Caco-2 (cell line): ENCODE data around the gene STK35. TPM values are rescaled to one million over a fixed set of nuclear protein-coding genes. Genes with fewer than 3 reads are reported as not detected.

Experiments
- BruUV-seq: library from RNA; stranded (reverse); fragments of 400-500 nt; replicated peaks from 2 replicates; lab custom pipeline; 2021; lab: Mats Ljungman, UMichigan
- CTCF ChIA-PET: fragments of 300-600 bp; sonication (Branson Sonifier 250); formaldehyde crosslinking; loops from one replicate; lab custom pipeline; 2022; ENCODE audit warnings: antibody characterized with exemption; lab: Charles Lee
- POLR2A ChIA-PET: fragments of 300-600 bp; sonication (Branson Sonifier 250); formaldehyde crosslinking; loops from one replicate; lab custom pipeline; 2022; ENCODE audit warnings: antibody characterized with exemption; lab: Charles Lee
- DNase-seq, 2 experiments: peaks; one replicate each; pipeline versions ENCODE4 v3.0.0 to v3.0.0-alpha.2; 2020 to 2022
- H3K27me3 ChIP-seq: replicated peaks from 2 replicates; pipeline ENCODE4 v1.6.0; 2011; ENCODE audit warnings: low read length; ENCODE audit not compliant: control insufficient read depth, insufficient read depth
- H3K36me3 ChIP-seq: 2 replicates; pipeline ENCODE4 v1.5.1; 2011; ENCODE audit warnings: low read length; ENCODE audit not compliant: control insufficient read depth, insufficient read depth
- H3K4me1 ChIP-seq: fragments of 250-450 bp; sonication (Bioruptor Pico); 2 replicates; pipeline ENCODE4 v1.5.1; 2020; ENCODE audit warnings: mild to moderate bottlenecking
- H3K4me3 ChIP-seq: 2 replicates; pipeline ENCODE4 v1.5.1; 2011; ENCODE audit warnings: low read depth, mild to moderate bottlenecking, control low read depth, low read length
- H3K9me3 ChIP-seq: fragments of 250-450 bp; sonication (Bioruptor Pico); 2 replicates; pipeline ENCODE4 v1.5.1; 2020; ENCODE audit warnings: mild to moderate bottlenecking, moderate library complexity
- H3K27ac Mint-ChIP-seq: one replicate; pipeline ENCODE4 v1.8.0; 2022; ENCODE audit warnings: mixed read lengths; ENCODE audit not compliant: unreplicated experiment
- H3K27me3 Mint-ChIP-seq: one replicate; pipeline ENCODE4 v1.8.0; 2022; ENCODE audit warnings: mixed read lengths; ENCODE audit not compliant: insufficient read depth, unreplicated experiment
- H3K36me3 Mint-ChIP-seq: one replicate; pipeline ENCODE4 v1.8.0; 2022; ENCODE audit warnings: mild to moderate bottlenecking, mixed read lengths; ENCODE audit not compliant: insufficient read depth, unreplicated experiment
- H3K4me1 Mint-ChIP-seq: one replicate; pipeline ENCODE4 v1.8.0; 2022; ENCODE audit warnings: low read depth, mixed read lengths; ENCODE audit not compliant: unreplicated experiment
- H3K4me3 Mint-ChIP-seq: one replicate; pipeline ENCODE4 v1.8.0; 2022; ENCODE audit warnings: mild to moderate bottlenecking, moderate library complexity, mixed read lengths; ENCODE audit not compliant: unreplicated experiment
- H3K9me3 Mint-ChIP-seq: one replicate; pipeline ENCODE4 v1.8.0; 2022; ENCODE audit warnings: mixed read lengths; ENCODE audit not compliant: unreplicated experiment
- intact Hi-C: fragments of 100-400 bp; cut with micrococcal nuclease; formaldehyde crosslinking; loops from one replicate; pipeline ENCODE4 v1.10.0; 2022; ENCODE audit not compliant: unreplicated experiment
- total RNA-seq: library from RNA; stranded (reverse); gene quantifications from 2 replicates; pipeline ENCODE4 v1.2.3, GENCODE V29; 2022
- TF ChIP-seq, protein P1 (sequence below), 2 experiments: fragments of 200-600 bp in 1 of 2; IDR thresholded peaks; 1 replicate in 1 of 2; 2 replicates in 1 of 2; pipeline versions ENCODE4 v1.5.1 to v1.8.0; 2011 to 2022; ENCODE audit warnings: antibody characterized with exemption in 1 of 2, control low read depth in 1 of 2, inconsistent platforms in 1 of 2, low read depth in 1 of 2, low read length in 1 of 2, mild to moderate bottlenecking in 1 of 2, moderate library complexity in 1 of 2; ENCODE audit not compliant: insufficient read depth in 1 of 2, severe bottlenecking in 1 of 2, unreplicated experiment in 1 of 2

STK35 gene
- total RNA-seq, 1 experiment from 2014 or later, result 40.2 TPM

DNA sequence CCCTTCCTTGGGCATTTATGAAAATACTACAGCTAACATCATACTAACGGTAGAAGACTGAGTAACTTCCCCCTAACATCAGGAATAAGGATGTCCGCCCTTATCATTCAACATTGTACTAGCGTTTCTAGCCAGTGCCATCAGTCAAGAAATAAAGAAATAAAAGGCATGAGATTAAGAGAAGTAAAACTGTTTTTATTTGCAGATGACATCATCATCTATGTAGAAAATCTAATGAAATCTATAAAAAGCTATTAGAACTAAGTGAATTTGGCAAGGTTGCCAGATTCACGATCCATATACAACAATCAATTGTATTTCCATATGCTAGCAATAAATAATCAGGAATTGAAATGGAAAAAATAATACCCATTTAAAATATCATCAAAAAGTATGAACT is 54.6 kb downstream of the STK35 start:
- no peaks in the 10 kb centered on the region for H3K27me3 ChIP-seq
- Mint-ChIP-seq H3K27me3 (no peaks in the 10 kb centered on the region), H3K9me3 (no peaks in the 10 kb centered on the region), H3K36me3 (no peaks in the 10 kb centered on the region), H3K27ac (no peak overlapping the region), H3K4me3 (no peak overlapping the region), H3K4me1 (no peaks in the 10 kb centered on the region)
- no TSS peak for BruUV-seq
- intact Hi-C loops, result loop anchor here (5.0 kb wide), 1 partner anchor 189 kb away; no protein-coding TSS in a partner anchor
- ChIA-PET POLR2A (no interaction called here), CTCF (no interaction called here)
- no peaks in the 10 kb centered on the region for H3K9me3 ChIP-seq
- TF ChIP-seq, protein P1, sequence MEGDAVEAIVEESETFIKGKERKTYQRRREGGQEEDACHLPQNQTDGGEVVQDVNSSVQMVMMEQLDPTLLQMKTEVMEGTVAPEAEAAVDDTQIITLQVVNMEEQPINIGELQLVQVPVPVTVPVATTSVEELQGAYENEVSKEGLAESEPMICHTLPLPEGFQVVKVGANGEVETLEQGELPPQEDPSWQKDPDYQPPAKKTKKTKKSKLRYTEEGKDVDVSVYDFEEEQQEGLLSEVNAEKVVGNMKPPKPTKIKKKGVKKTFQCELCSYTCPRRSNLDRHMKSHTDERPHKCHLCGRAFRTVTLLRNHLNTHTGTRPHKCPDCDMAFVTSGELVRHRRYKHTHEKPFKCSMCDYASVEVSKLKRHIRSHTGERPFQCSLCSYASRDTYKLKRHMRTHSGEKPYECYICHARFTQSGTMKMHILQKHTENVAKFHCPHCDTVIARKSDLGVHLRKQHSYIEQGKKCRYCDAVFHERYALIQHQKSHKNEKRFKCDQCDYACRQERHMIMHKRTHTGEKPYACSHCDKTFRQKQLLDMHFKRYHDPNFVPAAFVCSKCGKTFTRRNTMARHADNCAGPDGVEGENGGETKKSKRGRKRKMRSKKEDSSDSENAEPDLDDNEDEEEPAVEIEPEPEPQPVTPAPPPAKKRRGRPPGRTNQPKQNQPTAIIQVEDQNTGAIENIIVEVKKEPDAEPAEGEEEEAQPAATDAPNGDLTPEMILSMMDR (IDR thresholded peaks at IDR 0.05; ENCODE audit: insufficient read depth in 1 of 2, low read depth in 1 of 2, low read length in 1 of 2, severe bottlenecking in 1 of 2, unreplicated experiment in 1 of 2), result no peak
- DNase-seq, result no peak
- no peaks in the 10 kb centered on the region for H3K4me1 ChIP-seq
- H3K4me3 ChIP-seq, result no peak overlapping the region
- no peaks in the 10 kb centered on the region for H3K36me3 ChIP-seq

DNA sequence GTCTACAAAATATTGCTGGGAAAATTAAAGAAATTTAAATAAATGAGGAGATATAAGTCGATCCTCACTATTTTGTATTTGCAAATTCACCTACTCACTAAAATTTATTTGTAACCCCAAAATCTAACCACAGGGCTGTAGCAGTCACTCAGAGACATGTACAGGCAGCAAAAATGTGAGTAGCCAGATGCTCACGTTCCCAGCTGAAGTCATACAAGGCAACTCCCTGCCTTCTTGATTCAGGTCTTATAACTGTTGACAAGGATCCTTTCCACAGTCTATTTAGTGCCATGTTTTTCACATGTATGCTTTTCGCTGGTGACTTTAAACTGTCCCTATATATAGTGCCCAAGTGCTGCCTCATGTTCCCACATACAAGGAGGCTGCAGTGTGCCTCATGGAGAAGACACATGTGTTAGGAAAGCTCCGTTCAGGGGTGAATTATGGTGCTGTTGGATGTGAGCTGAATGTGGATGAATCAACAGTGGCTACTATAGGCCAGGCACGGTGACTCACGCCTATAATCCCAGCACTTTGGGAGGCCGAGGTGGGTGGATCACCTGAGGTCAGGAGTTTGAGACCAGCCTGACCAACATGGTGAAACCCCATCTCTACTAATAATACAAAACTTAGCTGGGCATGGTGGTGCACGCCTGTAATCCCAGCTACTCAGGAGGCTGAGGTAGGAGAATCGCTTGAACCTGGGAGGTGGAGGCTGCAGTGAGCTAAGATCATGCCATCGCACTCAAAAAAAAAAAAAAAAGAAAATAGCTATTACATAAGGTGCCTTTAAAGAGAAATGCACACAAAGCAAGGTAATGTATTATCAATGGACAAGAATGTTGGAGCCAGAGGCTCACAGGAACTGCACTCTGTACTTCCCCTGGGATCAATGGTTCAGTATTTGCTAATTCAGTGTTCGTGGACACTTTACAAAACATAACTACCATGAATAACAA is 55.3 kb downstream of the STK35 start:
- no peaks in the 10 kb centered on the region for H3K4me1 Mint-ChIP-seq
- no peaks in the 10 kb centered on the region for H3K36me3 Mint-ChIP-seq
- no TSS peak for BruUV-seq
- H3K4me3 ChIP-seq, result no peak overlapping the region
- H3K9me3 Mint-ChIP-seq, result no peaks in the 10 kb centered on the region
- TF ChIP-seq, protein P1 (IDR thresholded peaks at IDR 0.05; ENCODE audit: insufficient read depth in 1 of 2, low read depth in 1 of 2, low read length in 1 of 2, severe bottlenecking in 1 of 2, unreplicated experiment in 1 of 2), result no peak
- H3K4me3 Mint-ChIP-seq, result no peak overlapping the region
- no peaks in the 10 kb centered on the region for H3K27me3 ChIP-seq
- H3K36me3 ChIP-seq, result no peaks in the 10 kb centered on the region
- POLR2A ChIA-PET, result no interaction called here
- no peak for DNase-seq
- H3K27me3 Mint-ChIP-seq, result peaks cover 2% of the 10 kb centered on the region
- H3K4me1 ChIP-seq, result no peaks in the 10 kb centered on the region
- H3K27ac Mint-ChIP-seq, result no peak overlapping the region
- no peaks in the 10 kb centered on the region for H3K9me3 ChIP-seq
- CTCF ChIA-PET, result no interaction called here
- intact Hi-C loops, result loop anchor here (5.0 kb wide), 1 partner anchor 190 kb away; no protein-coding TSS in a partner anchor

DNA sequence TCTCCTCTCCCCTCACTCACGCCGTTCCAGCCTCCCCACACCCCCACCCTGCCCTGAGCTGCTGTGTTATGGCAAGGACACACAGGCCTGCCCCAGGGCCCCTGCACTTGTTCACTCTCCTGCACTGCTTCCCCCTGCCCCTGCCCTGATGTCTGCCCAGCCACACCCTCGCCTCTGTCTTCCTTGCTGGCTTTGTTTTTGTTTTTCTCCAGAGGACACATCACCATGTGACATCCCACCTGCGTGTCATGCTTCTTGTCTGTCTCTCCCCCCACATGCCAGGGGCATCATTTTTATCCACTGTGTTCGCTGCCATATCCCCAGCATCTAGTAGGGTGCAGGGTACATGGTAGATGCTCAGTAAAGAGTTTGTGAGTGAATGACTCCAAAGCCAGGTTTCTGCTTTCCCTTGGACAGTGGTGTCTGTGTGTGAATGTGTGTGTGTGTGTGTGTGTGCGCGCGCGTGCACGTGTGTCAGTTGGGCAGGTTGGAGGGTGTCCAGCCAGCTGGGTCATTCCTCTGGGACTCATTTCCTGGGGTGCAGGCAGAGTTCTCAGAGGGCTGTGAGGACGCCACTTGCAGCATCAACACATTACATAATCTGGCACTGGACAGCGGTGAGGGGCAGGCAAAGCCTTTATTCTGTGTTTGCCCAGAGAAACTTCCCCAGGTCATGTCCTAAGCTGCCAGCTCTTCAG is 60.6 kb downstream of the STK35 start:
- no peak overlapping the region for H3K4me3 Mint-ChIP-seq
- TF ChIP-seq, protein P1 (IDR thresholded peaks at IDR 0.05; ENCODE audit: insufficient read depth in 1 of 2, low read depth in 1 of 2, low read length in 1 of 2, severe bottlenecking in 1 of 2, unreplicated experiment in 1 of 2), result no peak
- no peaks in the 10 kb centered on the region for H3K4me1 ChIP-seq
- intact Hi-C loops, result no loop called here
- no peak for DNase-seq
- no TSS peak for BruUV-seq
- no peaks in the 10 kb centered on the region for H3K27me3 ChIP-seq
- no peaks in the 10 kb centered on the region for H3K9me3 ChIP-seq
- POLR2A ChIA-PET, result no interaction called here
- H3K9me3 Mint-ChIP-seq, result no peaks in the 10 kb centered on the region
- no peak overlapping the region for H3K27ac Mint-ChIP-seq
- no peaks in the 10 kb centered on the region for H3K4me1 Mint-ChIP-seq
- no peak overlapping the region for H3K4me3 ChIP-seq
- H3K36me3 Mint-ChIP-seq, result no peaks in the 10 kb centered on the region
- H3K36me3 ChIP-seq, result no peaks in the 10 kb centered on the region
- peaks cover 8% of the 10 kb centered on the region for H3K27me3 Mint-ChIP-seq
- CTCF ChIA-PET, result interaction anchor here (0.6 to 1.4 kb wide), 2 partner anchors 10 to 385 kb away, joined by 3 to 5 read pairs; no protein-coding TSS in a partner anchor
